Endometrial microvascular endothelial cells (primary cell): ENCODE data around the gene FAM171A2. TPM values are rescaled to one million over a fixed set of nuclear protein-coding genes. Genes with fewer than 3 reads are reported as not detected.
"Not testable (repeated sequence)": the region's sequence is repeated elsewhere in the genome, so short reads cannot be mapped to it uniquely, and the experiment has no call there.

ENCODE experiments used
- in situ Hi-C: cut with HindIII; loops from 2 replicates; pipeline ENCODE4 v1.10.0; 2017; ENCODE audit warnings: low sequenced_read_pairs, low pct_unique_long_range_greater_than_20kb; ENCODE audit errors: inconsistent ontology term
- total RNA-seq: library from RNA; depleted of rRNA; stranded (reverse); fragments of >200 nt; gene quantifications from one replicate; pipeline ENCODE4 v1.2.3, GENCODE V29; 2015; ENCODE audit errors: inconsistent ontology term

The FAM171A2 gene
- total RNA-seq, 1 donor from 2014 or later: 3.3 TPM

DNA sequence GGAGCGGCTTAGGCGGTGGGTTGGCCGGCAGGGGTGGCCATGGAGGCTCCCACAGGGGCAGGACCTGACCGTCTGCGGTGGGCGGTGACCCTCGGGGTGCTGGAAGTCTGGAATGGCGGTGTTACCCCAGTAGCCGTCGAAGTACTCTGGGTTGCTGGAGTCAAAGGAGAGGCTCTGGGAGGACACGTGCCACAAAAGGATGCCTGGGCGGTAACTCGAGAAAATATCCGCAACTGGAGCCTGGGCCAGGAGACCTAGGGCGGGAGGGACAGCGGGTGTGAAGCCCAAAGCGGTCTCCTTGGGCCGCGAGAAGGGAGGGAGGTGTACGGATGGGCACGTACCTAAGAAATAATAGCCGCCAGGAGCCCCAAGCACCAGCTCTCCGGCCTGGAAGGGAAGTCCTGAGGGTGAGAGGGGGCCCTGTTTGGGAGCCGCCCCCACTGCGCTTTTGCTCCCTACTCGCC lies 21.2 kb upstream of the FAM171A2 start:
- in situ Hi-C loops: no loop called here

GRCh38 chr17:44384281-44384822 lies 20.7 kb upstream of the FAM171A2 start:
- in situ Hi-C loops: no loop called here

DNA sequence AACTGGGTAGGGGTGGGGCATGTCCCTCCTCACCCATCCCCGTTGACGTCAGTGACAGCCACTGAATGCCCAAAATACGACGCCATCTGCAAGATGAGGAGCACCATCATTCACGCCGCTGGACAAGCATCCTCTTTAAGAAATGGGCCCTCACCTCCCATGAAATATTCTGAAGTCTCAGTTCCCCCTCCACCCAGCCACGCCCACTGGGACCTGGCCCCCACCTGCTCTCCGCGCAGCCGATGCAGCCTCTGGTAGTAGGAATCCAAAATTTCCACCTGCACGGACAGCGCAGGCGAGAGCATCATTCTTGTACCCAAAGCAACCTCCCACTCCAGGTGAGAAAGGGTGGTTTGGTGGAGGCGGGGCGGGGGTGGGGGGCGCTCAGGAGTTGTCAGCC lies 20.2 kb upstream of the FAM171A2 start:
- in situ Hi-C loops: no loop called here

GRCh38 chr17:44383363-44383762 lies 19.7 kb upstream of the FAM171A2 start:
- in situ Hi-C loops: no loop called here

DNA sequence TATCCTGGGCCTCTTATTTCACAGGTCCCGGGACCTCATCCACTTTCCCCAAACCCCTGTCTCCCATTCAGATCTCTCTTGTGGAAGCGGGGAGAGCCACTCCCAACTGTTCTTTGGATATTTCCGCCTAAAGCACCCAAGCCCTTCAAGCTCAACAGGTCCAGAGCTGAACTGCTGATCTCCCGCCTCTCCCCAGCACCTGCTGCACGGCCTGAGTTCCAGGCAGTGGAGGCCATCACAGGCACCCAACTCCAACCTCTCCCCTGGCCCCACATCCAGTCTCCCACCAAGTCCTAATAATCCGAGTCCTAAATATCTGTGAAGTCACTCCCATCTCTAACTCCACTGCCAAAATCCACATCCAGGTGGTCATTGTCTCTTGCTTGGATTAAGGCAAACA lies 19.3 kb upstream of the FAM171A2 start:
- in situ Hi-C loops: no loop called here

GRCh38 chr17:44381810-44382305 lies 18.2 kb upstream of the FAM171A2 start:
- in situ Hi-C loops: no loop called here

GRCh38 chr17:44380767-44381166 lies 17.1 kb upstream of the FAM171A2 start:
- in situ Hi-C loops: no loop called here

- in situ Hi-C loops: no loop called here
Observed at GRCh38 chr17:44379887-44380286, 16.2 kb upstream of the FAM171A2 start.

DNA sequence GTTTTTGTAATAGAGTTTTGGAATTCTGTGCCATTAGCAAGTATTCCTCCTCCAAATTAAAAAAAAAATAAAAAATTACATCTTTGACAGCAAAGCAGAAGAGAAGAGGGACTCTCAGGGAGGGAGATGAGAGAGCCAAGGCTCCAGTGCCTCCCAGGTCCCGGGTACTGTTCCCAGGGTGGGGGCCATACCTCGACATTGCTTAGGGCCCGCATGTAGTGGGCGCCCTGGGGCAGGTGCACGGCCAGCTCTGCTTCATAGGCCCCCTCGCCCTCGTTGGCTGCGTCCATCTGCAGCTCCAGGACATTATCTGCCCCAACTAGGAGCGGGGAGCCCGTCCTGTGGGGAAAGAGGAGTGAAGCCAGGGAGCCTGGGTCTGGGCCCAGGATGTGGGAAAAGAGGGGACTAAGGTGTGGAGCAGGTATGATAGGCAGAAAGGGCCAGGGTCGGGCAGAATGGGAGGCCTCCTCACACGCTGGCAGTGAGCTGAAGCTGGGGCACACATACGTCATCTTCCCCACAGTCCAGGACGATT lies 14.6 kb upstream of the FAM171A2 start:
- in situ Hi-C loops: no loop called here

- in situ Hi-C loops: no loop called here
Observed at GRCh38 chr17:44376779-44377178, 13.1 kb upstream of the FAM171A2 start.

DNA sequence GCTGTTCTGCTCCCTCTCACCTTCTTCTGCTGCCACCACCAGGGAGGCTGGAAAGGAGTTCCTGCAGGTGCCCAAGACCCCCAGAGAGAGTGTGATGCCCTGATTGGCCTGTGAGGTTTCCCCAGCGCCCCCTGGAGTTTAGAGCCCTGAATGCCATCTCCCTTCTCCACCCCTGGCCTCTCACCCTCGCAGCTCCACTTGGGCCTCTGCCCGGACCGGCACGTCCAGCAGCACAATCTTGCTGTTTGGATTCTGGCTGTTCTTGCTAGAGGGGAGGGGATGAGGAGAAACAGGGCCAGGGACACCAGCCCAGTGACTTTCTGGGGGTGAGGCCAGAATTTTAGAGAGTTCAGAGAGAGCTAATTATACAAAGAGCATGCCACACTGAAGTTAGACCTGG lies 12.5 kb upstream of the FAM171A2 start:
- in situ Hi-C loops: no loop called here

DNA sequence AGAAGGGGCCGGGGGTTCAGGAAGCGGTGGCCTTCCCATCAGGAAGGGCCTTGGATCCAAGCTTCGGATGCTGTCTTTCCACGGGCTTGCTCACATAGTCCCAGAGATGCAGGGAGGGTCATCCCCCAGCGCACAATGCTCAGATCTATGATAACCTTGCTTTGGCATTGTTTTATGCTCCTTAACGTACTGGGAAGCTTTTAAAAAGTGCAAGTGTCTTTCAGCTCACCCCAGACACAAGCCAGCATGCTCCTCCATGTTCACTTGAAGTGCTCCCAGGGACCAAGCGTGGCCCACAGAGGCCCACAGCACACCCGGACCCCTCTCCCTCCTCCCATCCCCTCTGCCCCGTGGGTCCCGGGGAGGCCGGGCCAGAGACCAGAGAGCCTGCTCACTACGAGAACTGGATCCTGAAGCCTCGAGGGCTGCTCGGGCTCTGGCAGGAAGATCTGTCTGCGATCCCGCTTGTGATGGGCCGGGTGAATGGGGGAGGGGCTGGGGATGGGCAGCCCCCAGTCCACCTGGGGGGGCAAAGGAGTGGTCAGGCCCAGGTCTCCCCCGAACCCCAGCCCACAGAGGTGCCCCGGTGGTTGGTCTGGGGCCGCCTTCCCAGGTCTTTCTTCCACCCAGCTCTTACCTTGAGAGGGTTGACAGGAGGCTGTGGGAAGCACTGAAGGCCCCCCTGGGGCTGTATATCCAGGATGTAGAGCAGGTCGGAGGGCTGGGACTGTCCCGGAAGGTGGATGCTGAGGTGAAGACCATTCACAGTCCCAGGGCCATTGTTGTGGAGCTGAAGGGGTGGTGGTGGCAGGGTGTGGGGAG lies 11.8 kb upstream of the FAM171A2 start:
- in situ Hi-C loops: no loop called here

GRCh38 chr17:44374306-44375195 lies 10.9 kb upstream of the FAM171A2 start:
- in situ Hi-C loops: no loop called here

GRCh38 chr17:44372036-44372435 lies 8.4 kb upstream of the FAM171A2 start:
- in situ Hi-C loops: no loop called here

GRCh38 chr17:44369414-44370023 lies 5.9 kb upstream of the FAM171A2 start:
- in situ Hi-C loops: not testable (repeated sequence)

GRCh38 chr17:44368391-44369243 lies 5.0 kb upstream of the FAM171A2 start:
- in situ Hi-C loops: not testable (repeated sequence)

GRCh38 chr17:44367231-44367979 lies 3.8 kb upstream of the FAM171A2 start:
- in situ Hi-C loops: no loop called here
